ENCODE data around the gene ASL. TPM values are rescaled to one million over a fixed set of nuclear protein-coding genes. Genes with fewer than 3 reads are reported as not detected.

The ASL gene
- total RNA-seq, 1 donor from 2014 or later, result 71.7 TPM

- no peak for DNase-seq (ENCODE audit: low read depth)
- H3K27me3 ChIP-seq (ENCODE audit: control insufficient read depth, insufficient read depth, low read length), result no peaks in the 10 kb centered on the region
- no peak for TF ChIP-seq CTCF (IDR thresholded peaks at IDR 0.05; ENCODE audit: insufficient read depth, low read length, poor library complexity, severe bottlenecking)
- no peaks in the 10 kb centered on the region for H3K36me3 ChIP-seq (ENCODE audit: control insufficient read depth, insufficient read depth, low read length)
- H3K4me3 ChIP-seq (ENCODE audit: low read depth, low read length), result no peak overlapping the region
These were observed 8.1 kb downstream of the ASL start for GRCh38 chr7:66083677-66084076.

DNA sequence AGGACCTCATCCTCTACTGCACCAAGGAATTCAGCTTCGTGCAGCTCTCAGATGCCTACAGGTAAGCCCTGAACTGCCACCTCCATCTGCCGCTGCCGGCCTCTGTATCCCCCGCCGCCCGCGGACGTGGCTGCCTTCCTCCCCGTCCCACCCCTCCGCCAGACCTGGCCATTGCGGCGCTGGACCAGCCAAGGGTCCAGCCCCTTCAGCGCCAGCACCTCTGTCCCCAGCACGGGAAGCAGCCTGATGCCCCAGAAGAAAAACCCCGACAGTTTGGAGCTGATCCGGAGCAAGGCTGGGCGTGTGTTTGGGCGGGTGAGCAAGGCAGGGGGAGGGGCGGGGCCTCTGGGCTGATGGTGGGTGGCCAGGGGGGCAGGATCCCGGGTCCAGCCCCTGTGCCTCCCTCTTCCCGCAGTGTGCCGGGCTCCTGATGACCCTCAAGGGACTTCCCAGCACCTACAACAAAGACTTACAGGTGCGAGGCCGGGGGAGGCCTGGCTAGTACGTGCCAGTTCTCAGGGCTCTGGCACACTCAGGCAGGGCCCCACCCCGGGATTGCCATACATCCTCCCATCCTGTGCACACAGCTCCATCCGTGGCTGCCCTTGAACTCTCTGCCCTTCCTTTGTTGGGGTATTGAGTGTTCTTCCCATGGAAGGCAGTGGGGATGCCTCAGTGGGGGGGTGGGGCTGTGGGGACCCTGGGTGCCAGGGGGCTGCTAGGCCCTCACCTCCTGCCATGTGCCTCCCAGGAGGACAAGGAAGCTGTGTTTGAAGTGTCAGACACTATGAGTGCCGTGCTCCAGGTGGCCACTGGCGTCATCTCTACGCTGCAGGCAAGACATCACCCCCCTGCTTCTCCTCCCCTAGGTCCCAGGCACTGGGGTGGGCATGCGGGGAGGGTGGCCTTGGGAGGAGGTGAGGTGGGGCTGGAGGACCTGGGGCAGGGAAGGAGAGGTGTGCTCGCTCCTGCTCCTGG lies 13.5 kb downstream of the ASL start:
- no peak overlapping the region for H3K4me3 ChIP-seq (ENCODE audit: low read depth, low read length)
- no peak for TF ChIP-seq CTCF (IDR thresholded peaks at IDR 0.05; ENCODE audit: insufficient read depth, low read length, poor library complexity, severe bottlenecking)
- no peaks in the 10 kb centered on the region for H3K36me3 ChIP-seq (ENCODE audit: control insufficient read depth, insufficient read depth, low read length)
- H3K27me3 ChIP-seq (ENCODE audit: control insufficient read depth, insufficient read depth, low read length), result no peaks in the 10 kb centered on the region
- no peak for DNase-seq (ENCODE audit: low read depth)

DNA sequence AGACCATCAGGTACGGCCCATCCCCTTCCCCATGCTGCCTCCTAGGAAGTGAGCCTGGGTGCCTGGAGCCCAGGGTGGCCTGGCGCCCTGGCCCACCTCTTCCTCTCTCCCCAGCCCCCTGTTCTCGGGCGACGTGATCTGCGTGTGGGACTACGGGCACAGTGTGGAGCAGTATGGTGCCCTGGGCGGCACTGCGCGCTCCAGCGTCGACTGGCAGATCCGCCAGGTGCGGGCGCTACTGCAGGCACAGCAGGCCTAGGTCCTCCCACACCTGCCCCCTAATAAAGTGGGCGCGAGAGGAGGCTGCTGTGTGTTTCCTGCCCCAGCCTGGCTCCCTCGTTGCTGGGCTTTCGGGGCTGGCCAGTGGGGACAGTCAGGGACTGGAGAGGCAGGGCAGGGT lies 17.0 kb downstream of the ASL start:
- Histone ChIP-seq H3K4me3 (ENCODE audit: low read depth, low read length) (no peak overlapping the region), H3K36me3 (ENCODE audit: control insufficient read depth, insufficient read depth, low read length) (no peaks in the 10 kb centered on the region), H3K27me3 (ENCODE audit: control insufficient read depth, insufficient read depth, low read length) (no peaks in the 10 kb centered on the region)
- TF ChIP-seq CTCF (IDR thresholded peaks at IDR 0.05; ENCODE audit: insufficient read depth, low read length, poor library complexity, severe bottlenecking), result no peak
- DNase-seq (ENCODE audit: low read depth), result no peak

DNA sequence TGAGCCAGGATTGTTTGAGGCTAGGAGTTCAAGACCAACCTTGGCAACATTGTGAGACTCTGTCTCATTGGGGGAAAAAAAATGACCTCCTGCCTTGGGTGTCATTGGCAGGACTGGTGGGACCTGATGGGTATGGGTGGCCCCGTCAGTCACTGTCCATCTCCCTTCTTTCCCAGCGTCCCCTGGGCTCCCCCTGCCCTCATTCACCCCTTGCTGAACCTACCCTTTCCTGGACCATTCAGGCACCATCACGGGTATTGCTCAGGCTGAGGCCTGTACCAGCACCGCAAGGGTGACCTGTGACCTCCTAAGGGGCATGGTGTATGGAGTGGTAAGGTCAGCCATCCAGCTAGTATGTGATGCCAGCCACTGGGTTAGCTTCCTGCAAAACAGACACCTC lies 19.4 kb downstream of the ASL start:
- Histone ChIP-seq H3K27me3 (ENCODE audit: control insufficient read depth, insufficient read depth, low read length) (no peaks in the 10 kb centered on the region), H3K36me3 (ENCODE audit: control insufficient read depth, insufficient read depth, low read length) (no peaks in the 10 kb centered on the region), H3K4me3 (ENCODE audit: low read depth, low read length) (no peak overlapping the region)
- DNase-seq (ENCODE audit: low read depth), result no peak
- no peak for TF ChIP-seq CTCF (IDR thresholded peaks at IDR 0.05; ENCODE audit: insufficient read depth, low read length, poor library complexity, severe bottlenecking)

DNA sequence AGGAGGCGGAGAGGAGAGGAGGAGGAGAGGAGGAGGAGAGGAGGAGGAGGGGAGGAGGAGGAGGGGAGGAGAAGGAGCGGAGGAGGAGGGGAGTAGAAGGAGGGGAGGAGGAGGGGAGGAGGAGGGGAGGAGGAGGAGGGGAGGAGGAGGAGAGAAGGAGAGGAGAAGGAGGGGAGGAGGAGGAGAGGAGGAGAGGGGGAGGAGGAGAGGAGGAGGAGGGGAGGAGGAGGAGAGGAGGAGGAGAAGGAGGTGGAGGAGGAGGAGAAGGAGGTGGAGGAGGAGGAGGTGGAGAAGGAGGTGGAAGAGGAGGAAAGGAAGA lies 23.6 kb downstream of the ASL start:
- no peaks in the 10 kb centered on the region for H3K27me3 ChIP-seq (ENCODE audit: control insufficient read depth, insufficient read depth, low read length)
- H3K36me3 ChIP-seq (ENCODE audit: control insufficient read depth, insufficient read depth, low read length), result no peaks in the 10 kb centered on the region
- DNase-seq (ENCODE audit: low read depth), result no peak
- no peak for TF ChIP-seq CTCF (IDR thresholded peaks at IDR 0.05; ENCODE audit: insufficient read depth, low read length, poor library complexity, severe bottlenecking)
- H3K4me3 ChIP-seq (ENCODE audit: low read depth, low read length), result no peak overlapping the region
